Stimulated activated CD4-positive, alpha-beta T cell treated with anti-CD3 and anti-CD28 coated beads, TNF-alpha, amount 100 ng/mL, for 48 hours (primary cell): ENCODE data around the gene NTM.
"Not testable (repeated sequence)": the region's sequence is repeated elsewhere in the genome, so short reads cannot be mapped to it uniquely, and the experiment has no call there.

Experiments used
- DNase-seq, 3 donors: peaks; one replicate each; pipeline ENCODE4 v3.0.0-alpha.2; 2020; ENCODE audit warnings: low read depth in 3 of 3

The NTM gene

DNA sequence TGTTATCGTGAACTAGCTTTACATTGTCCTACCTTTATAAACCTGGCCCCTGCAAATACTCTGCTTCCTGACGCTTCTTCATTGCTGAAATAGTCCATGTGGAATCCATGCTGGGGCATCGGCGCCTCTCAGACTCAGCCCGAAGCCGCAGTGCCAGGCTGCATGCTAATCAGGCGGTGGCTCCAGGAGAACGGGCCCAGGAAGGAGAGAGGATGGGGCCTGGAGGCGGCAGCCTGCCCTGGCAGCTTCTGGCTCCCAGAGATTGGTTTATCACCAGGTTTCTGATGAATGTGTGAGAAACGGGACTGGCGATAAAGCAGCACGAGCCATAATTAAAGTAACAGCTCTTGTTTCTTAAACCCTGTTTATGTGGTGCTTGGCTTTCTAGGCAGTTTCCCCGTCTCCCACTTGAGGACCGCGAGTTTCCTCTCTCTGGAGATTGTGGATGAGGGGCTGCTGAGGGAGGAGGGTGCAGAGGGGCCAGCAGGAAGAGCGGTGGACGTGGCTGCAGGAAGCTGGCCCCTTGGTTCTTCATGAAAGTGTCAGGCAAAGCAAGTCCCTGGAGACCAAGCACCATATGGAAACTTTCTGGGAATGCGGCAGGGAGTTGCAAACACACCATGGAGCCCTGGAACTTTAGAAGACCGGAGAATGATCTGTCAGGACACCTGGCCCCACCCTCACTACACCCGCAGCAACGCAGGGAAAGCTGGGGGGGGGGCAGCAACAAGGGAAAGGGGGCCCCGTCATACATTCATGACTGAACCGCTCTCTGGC lies 93.4 kb downstream of the NTM start:
- DNase-seq, result no peak

DNA sequence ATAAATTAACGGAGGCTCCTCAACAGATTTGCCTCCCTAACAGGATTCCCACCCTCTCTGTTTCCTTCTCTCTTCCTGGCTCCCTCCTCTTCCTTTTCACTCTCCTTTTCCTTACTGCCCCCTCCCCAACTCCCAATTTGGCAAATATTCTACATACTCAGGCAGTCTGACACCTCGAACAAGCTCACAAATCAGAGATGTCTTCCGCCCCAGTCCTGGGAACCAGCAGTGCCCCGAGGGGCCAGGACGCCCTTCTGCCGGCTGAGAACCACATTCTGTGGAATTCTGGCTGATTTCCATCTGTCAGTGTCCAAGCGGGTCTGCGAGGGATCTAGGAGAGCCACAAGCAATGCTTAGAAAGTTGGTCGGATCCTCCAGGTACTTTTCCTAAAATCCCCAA lies 94.0 kb downstream of the NTM start:
- DNase-seq, result no peak

DNA sequence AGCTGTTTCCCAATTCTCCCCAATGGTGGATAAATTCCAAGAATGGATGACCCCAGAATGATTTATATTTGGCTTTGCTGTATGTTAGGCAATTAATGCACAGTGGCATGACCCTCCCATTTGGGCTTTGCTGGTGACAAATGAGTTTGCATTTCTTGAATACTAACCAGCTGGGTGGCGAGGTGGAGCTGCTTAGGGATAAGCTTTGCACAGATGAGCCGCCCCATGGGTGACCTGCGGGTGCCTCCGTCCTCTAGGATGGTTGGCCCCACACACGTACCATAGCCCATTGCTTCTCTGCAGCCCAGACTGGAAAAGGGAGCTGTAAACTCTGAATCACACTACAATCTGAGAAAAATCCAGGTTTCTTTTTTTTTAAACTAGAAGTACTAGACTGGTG lies 94.6 kb downstream of the NTM start:
- no peak for DNase-seq

DNA sequence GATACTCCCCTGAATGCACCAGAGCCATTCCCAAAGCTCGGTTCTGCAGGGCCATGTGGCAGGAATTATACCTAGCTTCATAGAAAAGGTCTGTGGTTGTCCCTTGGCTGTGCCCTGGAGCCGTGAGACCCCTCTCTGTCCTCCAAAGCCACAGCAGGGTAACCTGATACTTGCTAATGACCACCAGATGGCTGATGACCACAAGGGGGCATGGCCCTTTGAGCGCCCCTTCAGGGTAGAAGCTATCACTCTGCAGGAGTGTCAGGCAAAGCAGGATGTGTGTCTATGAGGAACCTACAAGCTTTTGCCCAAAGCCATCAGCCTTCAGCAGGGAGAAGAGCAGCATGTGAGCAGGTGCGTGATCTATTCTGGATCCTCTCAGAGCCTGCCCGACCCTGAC lies 95.3 kb downstream of the NTM start:
- DNase-seq, result no peak

DNA sequence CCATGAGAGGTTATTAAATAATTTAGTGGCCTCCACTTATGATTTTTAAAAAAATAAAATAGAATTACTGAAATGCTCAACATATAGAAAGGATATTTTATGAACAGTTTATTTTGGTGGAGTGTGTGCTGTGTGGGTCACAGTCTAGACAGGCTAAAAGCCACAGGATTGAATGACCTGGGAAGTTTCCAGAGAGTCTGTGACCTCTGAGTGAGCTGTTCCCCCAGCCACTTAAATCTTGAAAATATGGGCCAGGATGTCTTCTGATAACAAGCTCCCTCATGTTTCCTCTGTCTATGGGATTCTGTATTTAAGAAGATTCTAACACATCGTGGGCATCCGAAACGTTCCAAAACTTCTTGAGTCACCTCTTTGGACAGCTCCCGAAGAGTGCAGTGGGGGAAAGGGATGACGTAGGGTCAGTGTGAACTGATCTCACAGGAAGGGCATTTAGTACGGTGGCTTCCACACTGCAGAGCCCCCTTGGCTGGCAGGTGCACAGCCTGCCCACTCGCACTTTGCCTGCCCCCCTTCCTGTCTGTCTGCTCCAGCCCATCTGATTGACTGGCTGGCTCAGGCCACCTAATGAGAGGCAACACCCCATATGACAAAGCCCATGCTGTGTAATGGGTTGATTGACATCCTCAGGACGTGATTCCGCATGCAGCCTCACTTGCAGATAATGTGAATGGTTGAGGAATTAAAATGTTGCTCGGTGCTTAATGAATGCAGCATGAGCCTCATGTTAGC lies 97.4 kb downstream of the NTM start:
- no peak for DNase-seq

DNA sequence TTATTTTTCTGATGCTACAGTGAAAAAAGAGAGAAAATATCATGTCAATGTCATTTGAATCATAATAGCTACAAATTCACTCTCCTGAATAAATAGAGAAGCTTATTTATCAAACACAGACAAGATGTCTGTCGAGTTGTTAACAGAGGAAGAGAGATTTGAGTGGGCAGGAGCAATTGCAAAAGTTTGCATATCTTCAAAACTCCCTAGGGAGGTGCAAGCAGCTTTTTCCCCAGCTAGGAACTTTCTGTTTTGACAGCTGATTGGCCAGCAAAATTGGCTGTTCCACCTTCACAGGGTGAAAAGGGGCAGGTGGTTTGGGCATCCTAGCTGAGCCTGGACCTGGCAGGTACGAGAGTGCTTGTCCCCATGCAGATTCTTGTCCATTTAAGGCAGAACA lies 98.2 kb downstream of the NTM start:
- no peak for DNase-seq

DNA sequence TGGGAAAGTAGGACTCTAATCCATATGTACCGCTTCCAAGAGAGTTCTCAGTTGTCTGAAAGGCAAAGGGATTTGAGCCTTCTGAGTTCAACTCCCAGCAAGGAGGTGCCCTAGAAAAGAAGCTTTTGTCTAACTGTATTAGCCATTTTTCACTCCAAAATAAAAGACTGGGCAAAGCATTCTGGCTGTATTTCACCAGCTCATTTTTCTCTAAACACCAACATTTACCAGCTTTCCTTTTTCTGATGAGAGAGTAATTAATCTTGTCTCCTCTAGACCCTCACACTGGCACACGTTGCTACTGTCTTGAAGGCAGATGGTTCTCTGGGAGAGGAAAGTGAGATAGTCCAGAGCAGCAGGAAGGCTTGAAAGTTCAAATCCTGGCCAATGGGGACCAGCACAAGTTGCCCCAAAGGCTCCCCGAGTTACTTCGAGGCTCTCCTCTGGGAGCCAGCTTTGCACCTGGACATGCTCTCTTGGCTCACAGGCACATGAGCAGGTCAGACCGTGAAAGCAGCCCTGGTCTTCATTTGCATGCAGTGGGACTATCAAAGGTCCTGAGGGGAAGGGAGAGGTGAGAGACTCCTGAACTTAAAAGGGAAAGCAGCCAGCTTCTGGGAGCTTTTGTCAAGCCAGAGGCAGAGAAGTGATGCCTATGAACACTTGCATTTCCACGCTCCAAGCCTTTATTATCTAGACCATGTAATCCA lies 100.0 kb downstream of the NTM start:
- no peak for DNase-seq

DNA sequence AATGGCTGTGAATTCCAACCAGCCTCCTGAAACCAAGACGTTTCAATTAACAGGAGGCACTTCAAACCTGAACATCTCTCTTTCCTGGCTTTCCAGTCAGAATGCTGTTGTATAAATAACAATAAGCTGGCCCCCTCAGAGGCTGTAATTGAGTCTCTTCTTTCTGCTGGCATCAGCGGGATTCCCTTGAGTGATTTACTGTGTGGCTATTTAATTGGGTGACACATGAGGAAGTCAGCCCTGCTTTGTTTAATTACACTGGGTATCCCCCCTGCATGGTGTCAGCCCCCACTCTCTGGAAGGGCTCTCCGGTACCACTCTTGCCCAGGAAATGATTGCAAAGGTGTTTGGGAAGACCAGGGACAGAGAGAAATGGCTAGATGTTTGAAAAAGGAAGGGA lies 101.6 kb downstream of the NTM start:
- DNase-seq, result no peak

DNA sequence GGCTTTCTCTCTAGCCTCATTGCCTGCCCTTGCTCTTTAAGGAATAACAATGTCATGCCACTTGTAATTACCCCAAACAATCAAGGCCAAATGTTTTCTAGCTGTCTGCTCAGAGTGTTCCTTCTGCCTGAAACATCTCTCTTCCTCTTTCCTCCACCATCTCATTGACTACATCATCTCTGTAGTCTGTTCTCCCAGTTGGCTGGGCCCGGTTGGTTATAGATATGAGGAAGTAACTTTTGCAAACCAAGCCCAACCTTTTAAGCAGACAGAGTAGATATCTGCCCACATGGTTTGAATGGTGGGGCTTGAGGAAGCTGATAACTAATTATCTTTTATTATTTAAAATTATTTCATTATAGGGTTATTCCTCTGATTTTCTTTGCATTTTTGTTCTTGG lies 104.5 kb downstream of the NTM start:
- DNase-seq, result no peak

DNA sequence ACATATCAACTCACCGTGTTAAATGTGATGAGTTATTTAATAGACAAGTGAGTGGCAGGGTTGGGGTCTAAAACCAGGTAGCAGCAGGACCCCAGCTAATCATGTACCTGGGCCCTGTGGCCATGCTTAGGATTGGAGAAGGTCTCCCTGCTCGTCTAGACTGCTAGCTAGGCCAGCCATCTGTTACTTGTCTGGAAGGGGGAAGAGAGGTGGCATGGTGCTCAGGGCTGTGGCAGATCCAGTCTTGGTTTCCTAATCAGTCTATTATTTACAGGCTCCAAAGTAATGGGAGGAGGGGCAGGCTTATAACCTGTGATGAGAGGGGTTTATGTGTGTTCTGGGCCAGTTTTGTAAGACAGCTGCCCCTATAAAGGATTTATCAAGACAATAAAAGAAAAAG lies 105.9 kb downstream of the NTM start:
- no peak for DNase-seq

DNA sequence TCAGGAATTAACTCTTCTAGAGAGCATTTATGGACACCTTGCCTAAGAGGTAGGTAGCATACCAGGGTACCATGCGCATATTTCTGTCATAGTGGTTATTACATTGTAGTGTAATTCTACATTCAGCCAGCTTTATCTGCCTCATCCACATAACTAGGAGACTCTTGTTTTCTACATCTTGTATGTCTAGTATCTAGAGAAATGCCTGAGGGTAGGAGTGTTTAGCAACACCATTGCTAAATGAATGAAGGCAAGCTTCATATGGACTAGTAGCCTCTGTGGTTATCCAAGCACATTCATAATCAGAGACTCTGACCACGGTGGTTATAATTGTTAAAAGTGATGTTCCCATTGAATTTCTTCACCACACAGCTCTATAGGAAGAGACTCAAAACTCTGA lies 107.9 kb downstream of the NTM start:
- DNase-seq, result no peak

DNA sequence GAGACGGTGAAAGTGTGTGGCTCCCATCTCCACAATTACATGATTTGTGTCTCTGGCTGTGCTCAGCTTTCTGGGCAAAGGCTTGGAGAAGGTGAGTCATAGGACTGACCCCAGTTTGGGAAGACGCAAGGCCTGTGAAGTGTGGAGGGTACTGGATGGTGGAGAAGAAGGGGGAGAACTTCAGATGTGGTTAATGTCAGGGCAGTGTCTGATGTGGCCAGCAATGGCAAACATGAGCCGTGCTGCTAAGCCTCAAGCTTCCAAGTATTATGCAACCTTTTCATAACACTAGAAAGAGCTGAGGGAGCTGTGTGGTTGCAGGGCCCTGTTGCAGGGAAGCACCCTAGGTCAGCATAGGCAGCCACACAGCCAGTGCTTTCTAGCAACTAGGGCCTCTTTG lies 110.9 kb downstream of the NTM start:
- no peak for DNase-seq

DNA sequence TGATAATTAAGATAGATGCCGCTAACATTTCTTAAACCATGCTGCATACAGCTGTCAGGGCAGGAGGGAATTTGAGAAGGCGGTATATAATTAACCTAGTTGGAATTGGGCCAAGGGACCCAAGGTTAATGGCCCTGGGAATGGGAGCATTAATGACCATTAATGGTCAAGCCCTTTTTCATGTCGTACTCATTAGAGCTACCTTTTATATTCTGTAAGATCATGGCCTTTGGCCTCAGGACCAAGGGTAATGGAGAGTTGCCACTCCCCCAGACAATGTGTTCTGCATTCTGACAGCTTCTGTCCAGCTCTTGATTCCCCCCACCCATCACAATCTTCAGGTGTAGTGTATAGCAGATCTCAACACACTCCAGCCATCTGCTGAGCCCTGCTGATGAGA lies 111.6 kb downstream of the NTM start:
- no peak for DNase-seq

DNA sequence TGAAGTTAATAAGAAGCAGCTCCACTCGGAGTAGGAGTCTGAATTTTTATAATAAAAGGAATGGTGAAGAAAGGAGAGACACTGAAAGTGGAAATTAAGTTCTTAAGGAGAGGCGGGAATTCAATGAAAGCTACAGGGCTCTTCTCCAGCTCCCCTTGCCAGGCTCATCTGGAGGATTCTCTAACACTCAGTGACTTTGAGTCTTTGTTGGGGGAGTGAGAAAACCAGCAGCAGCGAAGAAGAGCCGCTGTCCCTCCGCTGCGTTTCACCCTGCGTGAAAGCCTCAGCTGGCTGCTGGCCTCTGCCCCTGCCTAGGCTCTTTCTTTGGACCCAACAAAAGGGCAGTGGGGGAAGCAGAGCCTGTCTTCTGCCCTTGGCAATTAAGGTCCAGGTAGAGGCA lies 113.0 kb downstream of the NTM start:
- no peak for DNase-seq

DNA sequence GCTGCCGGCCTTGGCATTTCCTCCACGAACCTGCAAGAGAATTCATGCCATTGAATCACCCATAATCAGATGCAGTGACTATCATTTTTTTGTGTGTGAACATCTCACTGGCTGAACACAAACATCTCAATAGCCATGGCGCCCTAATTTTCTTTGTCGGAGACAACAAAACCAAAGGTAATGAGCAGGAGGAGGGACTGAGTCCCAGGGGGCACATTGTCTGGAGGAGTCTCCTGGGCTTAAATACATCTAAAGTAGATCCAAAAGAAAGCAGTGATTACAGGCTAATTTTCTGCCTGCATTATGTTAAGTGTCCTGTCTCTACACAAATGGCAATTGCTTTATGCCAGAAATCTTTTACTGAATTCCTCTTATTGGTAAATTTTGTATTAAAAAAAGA lies 113.5 kb downstream of the NTM start:
- DNase-seq, result no peak

DNA sequence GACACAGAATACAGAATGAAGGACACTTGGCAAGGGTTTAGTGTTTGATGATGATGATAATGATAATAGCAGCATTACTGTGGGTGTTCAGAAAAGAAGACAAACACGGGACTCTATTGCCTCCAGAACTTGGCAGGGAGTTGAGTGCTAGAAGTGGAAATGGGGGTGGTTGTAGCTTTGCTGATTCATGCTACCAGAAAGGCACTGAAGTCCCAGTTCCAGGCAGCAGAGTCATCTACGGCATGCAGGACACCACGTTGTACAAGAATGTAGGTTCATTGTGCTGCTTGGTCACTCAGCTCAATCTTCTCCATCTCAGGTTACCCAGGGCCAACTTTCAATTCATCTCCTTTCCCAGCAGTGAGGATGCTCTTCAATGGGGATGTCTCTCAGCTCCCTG lies 115.7 kb downstream of the NTM start:
- no peak for DNase-seq

DNA sequence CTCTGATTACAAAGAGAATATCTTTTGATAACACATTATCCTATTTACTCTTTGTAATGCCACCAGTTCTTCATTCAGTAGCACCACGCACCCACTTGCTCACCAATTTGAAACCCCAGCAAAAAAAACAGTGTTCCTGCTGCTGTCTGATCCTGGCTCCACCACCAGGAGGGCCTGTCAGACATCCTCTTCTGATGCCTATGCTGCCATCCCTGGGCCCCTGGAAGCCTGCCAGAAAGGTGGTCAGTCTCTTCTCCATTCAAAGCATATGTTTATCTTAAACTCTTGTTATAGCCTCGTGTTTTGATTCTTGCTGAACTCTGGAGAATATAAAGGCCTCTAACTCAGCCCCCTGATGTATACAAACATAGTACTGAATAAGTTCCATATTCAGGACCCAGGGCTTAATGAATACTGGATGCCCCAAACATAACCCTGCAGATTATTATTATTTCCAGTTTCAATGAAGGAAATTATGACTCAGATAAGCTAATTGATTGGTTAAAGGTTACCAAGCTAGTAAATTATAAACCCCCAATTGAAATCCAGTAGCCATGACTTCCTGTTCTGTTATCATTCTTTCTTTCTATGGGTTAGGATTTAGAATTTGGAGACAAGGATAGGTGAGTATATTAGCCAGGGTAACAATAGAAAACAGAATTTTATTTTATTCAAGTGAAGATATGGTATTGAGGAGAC lies 116.7 kb downstream of the NTM start:
- no peak for DNase-seq

DNA sequence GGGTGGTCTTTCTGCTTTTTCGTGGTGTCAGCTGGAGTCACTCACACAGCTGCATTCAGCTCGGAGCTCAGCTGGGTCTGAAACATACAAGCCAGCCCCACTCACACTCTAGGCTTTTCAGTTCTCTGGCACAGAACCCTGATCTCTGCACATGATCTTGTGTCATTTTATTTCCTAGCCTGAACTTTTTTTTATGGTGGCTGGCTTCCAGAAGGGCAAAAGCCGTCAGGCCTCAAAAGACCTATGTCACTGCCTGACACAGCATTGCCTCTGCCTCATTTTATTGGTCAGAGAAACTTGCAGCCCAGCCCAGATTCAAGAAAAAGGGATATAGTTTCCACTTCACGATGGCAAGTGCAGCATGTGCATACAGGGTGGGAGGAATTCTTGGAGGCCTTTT lies 117.8 kb downstream of the NTM start:
- no peak for DNase-seq

DNA sequence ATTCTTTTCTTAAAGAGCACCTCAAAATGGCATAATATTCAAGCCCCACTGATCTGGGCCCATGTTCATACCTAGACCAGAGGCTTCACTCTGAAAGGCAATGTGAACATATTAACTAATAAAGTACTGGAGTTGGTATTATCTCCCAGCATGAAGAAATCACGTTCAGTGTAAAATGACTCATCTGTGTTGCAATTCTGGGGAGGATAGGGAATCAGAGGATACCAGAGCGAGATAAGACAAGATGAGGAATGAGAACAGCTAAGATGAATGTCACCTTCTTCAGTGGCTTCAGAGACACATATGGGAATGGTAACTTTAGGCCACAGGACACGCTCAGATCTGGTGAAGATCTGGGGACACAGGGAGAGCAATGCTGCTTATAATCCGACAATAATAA lies 121.1 kb downstream of the NTM start:
- DNase-seq, result no peak

DNA sequence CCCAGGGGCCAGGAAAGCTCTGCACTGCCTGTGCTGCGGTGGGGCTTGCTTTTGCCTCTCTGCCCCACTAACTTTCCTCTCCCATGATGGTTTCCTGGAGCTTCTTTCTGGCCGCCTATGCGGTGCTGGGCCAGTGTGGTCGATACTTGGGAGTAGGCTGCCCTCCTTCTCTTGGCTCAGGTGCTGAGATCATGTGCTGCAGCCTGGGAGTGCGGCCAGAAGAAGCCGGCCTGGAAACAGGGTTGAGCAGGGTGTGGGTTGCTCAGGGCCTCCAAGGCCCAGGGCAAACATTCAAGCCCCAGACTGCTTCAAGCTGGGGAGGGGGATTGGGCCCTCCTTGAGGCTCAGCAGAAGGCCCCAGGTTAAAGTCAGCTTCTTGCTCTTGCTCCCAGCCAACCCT lies 125.0 kb downstream of the NTM start:
- no peak for DNase-seq

DNA sequence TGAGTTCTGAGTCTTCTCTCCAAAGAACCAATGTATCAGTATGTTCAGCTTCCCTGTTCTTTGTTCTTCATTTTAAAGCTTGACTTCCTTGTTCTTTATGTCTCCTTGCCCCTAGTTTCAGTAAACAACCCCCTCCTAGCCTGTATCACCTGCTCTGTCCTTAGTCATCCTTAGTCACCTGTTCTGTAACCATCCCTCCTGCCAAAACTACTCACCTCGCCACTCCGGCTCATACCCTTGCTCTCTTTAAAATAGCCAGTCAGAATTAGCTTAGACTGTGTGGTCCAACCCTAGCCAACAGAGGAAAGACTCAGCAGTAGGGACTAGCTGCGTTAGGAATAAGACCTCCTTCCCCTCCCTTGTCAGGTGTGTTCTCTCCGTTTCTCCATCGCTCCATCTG lies 127.3 kb downstream of the NTM start:
- DNase-seq, result not testable (repeated sequence)

DNA sequence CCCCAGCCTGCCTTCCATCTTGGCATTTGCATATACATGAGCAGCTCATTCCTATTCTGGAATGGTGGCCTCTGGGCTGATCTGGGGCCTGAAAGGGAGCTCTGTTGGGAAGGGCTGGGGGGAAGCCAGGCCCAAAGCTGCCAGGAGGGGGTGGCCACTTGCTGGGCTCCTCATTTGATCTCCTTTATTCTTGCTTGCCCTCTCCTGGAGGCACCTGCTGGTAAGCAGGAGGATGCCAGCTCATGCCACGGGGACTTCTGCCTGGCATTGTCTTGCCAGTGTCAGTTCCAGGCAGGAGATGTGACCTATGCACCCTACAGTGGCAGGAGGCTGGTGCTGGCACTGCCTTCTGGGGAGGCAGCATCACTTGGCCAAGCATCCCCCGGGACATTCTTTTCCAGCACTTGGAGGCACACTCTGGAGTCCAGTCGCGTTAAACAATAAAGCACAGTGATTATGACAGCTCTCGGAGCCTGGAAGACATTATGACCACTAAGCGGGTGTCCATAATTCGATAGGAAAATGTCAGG lies 128.3 kb downstream of the NTM start:
- no peak for DNase-seq
